Measurements from ENCODE around the gene HOXA7. TPM values are rescaled to one million over a fixed set of nuclear protein-coding genes. Genes with fewer than 3 reads are reported as not detected.
A peak's percentile ranks its signal among the peaks of the same experiment; 100 is the strongest.

Gene HOXA7
- 7.5 TPM for total RNA-seq
- long read RNA-seq, transcript HOXA7-201 (2 exons, 2,018 nt), result major isoform, 8 of 8 reads
- long read RNA-seq, partial matches to known transcripts, result 0 of 8 reads
- long read RNA-seq, other reads (novel, unspliced or antisense), result 0 of 8 reads

DNA sequence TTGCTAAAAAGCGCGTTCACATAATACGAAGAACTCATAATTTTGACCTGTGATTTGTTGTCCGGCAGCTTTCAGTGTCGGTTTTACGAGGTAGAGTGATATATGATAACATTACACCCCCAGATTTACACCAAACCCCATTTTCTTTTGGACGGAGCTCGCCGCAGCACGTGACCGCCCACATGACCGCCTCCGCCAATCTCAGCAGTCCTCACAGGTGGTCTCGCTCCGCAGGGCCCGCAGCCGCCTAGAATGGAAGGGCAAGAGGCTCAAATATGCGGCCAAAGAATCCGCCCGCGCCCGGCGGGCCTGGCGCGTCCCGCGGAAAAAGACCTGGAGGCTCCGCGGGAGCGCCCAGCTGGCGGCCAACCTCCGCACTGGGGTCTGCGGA is at the start of gene HOXA7:
TSS of gene HOXA7 (minus strand) at position 168 of the 391 bp plus-strand sequence. CDS start at position 38, 130 bp downstream.
- DNase-seq (ENCODE audit: low spot score), result peak; percentile 93

DNA sequence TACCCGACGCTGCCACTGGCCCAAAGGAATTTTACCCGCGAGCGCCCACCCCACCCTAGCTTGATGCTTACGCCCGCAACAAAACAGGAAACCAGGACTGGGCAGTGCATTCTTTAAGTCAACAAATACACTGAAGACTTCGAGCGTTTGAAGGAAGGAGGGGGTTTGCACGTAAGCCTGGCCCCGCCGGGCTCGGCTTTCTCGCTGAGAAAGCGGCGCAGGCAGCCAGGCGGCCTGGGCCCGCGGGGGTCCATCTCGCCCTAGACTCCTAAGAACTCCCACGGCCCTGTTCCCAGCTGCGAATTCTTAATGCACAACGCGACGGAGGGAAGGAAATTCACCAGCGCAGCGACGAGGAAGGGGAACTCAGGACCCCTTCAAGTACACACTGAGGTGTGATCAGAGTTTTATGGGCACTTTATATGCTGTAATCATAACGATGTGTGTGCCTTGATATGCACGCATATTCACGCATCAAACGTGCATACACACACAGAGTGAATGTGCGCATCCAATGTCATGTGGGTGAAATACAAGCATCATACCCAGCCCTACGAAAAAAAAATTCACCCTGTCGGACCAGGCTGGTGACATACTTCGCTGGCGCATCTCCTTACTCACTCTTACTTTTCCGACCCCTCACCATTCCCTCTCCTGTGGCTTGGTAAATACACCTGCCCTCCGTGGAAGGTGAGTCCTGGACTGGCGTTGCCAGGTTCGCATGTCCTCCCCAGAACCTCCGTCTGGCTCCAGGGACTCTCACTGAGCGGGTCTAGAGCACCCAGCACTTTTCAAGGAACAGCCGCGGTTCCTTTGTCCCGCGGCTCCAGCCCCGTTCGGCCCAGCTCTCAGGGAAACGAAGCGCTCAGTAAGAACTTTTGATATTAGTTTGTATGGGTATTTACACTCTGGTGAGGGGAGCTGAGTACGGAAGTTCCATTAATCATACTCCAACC is 49.1 kb upstream of the HOXA7 start:
- no peak for DNase-seq (ENCODE audit: low spot score)

DNA sequence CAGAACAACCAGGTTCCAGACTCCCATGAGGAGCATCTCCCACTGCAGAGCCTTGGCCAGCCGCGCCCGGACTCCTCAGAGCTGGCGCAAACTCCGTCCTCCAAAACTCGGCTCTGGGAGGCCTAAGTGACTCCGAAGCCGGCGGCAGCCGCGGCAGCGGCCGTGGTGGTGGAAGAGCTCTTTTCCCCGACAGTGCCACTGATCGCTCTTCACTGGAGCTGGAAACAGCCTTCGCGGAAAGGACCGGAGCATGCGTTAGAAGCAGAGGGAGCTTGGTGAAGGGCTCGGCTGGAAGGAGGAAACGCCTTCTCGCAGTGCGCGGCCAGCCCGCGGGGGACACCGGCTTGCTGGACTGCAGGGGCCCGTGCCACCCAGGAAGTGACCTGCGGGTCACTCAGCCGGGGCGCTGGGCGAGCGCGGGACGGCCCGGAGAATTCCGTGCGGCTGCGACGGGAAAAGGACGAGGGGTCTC is 48.4 kb upstream of the HOXA7 start:
- no peak for DNase-seq (ENCODE audit: low spot score)

DNA sequence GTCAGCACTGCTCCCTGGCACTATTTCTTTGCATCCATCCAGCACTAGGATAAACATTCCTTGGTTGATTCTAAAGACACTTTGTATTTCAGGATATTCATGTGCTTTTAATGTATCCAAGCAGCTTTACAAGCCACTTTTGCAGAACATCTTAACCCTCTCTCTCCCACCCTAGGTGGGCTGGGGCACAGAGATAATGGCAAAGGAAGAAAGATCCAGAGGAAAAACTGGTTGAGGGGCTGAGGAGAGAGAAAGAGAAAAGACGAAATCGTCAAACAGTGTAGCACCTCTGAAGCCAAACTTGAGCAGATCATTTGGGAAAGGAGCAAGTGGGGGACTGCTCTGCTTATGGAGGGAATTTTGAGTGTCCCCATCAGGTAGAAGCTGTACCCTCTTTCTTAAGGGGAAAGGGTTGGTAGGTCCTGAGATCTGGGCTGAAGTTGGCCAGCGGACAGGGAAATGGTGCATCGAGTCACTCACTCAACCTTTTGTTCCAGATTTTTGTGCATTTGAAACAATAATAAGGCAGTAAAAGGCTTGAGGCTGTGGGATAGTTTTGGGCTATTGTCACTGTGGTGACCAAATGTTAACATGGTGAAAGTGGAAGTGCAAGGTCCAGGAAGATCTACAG is 47.6 kb upstream of the HOXA7 start:
- no peak for DNase-seq (ENCODE audit: low spot score)

DNA sequence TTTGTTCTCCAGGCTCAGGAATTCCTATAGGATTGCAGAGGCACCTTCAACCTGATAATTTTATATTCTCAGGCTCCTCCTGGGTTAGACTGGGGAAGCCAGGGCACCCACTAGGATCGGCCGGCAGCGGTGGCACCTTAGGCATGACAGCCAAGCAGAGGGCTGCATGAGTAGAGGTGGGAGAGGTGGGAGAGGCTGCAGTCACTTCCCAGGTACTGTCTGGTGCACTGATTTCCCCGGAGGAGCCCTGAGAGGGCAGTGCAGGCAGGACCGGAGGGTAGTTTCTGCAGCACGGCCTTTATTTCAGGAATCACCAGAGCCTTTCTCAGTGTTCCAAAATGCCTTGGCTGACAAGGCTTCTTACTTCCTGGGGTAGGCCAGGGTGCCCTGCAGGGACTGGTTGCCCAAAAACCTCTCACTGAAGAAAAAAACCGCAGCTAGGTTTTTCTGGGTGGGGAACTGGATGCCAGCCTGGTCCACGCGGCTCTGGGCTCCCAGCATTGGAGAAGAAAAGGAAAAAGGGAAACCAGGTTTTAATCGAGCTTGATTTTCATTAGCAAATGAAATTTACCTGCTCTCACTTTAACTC is 47.0 kb upstream of the HOXA7 start:
- no peak for DNase-seq (ENCODE audit: low spot score)

DNA sequence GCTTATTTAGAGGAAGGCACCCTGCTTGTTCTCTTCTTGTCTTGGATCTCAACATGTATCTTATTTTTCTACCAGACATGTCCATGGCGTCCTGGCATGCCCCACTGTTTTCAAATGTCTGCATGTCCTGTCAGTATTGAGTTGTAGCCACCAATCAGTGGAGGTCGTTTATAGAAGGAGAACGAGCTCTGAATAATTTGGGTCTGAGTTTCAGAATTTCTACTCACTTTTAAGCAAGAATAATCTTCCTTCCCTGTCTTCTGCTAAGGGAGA is 46.3 kb upstream of the HOXA7 start:
- no peak for DNase-seq (ENCODE audit: low spot score)

DNA sequence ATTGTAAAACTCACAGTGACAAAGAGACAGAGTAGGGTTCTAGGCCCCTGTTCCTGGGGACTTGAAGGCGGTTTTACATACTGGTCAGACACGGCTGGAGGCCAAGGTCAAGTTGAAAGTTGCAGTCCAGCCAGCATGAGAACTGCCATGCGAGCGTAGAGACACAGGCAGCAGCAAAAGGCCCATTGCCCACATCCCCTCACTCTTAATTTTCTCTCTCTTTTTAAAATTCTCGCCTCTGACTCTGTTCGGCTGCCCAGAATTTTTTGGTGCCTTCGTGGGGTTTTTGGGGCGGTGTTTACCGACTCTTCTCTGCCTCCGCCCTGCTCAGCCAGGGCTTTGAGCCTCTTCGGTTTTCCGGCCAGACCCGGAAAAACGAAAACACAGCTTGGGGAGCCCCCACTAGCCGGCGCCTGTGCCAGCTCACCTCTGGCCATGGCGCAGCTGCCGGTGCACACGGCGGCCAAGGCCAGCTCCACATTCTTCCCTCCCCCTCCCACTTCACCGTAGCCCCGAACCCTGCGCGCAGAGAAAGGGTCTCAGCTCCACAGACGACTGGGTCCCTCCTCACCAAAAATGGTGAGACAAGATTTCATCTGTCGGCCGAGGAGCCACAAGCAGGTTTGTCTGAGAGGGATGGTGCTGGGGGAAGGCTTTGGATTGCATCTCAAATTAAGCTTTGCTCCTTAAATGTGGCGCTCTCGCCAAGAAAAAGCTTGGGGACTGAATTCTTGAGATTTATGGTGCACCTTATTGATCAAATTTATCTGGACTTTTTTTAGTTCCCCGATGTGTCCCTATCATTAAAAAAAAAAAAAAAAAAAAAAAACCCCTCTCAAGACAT is 45.8 kb upstream of the HOXA7 start:
- no peak for DNase-seq (ENCODE audit: low spot score)

DNA sequence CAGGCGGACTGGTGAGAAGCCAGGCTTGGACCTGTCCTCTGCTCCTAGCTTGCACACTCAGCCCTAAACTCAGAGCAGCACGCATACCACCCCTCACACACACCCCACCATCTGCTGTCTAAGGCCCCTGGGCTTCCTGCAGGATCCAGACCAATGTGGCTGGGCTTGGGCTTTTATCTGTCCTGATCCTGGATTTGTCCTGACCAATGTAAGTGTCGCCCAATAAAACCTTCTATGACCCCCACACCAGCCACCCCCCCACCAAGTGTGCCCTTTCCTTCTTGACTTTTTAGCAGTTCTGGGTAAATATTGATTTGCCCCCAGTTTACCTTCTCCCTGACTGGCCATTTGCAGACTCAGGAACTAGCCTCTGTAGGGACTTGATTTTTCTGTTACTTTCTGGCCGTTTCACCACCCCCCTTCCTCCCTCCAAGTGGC is 45.1 kb upstream of the HOXA7 start:
- no peak for DNase-seq (ENCODE audit: low spot score)

DNA sequence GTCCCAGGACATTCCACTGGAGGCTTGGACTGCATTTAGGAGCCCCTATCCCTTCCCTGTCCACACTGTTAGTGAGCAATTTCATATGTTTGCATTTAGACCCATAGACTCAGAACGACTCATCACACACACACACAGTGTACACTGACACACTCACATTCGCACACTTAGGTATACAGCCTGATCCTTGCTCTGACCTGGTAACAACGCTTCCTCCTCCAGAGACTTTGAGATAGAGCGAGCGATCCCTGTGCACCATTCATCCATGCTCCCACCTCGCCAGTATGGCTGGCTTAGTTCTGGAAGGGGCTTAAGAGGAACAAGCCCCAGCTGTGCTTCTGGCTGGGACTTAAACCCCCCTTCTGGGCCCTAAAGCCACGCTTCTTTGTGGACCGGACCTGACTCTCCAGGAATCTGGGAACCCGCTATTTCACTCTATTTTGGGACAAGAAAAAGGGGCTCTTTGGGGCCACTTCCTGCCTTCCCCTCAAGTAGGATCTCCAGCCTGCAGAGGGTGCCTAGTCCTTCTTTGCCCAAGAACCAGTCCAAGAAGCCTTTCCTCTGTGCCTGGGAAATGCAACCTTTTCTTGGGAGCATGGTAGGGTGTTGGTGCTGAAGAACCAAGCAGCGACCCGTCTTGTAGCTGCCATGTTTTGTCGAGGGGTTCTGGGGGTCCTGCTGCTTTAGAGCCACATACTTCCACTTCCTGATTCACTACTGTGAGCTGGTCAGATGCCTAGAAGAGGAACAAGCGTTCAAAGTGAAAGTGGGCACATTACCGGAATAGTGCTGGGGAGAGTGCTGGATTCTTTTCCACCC is 44.5 kb upstream of the HOXA7 start:
- DNase-seq (ENCODE audit: low spot score), result no peak

DNA sequence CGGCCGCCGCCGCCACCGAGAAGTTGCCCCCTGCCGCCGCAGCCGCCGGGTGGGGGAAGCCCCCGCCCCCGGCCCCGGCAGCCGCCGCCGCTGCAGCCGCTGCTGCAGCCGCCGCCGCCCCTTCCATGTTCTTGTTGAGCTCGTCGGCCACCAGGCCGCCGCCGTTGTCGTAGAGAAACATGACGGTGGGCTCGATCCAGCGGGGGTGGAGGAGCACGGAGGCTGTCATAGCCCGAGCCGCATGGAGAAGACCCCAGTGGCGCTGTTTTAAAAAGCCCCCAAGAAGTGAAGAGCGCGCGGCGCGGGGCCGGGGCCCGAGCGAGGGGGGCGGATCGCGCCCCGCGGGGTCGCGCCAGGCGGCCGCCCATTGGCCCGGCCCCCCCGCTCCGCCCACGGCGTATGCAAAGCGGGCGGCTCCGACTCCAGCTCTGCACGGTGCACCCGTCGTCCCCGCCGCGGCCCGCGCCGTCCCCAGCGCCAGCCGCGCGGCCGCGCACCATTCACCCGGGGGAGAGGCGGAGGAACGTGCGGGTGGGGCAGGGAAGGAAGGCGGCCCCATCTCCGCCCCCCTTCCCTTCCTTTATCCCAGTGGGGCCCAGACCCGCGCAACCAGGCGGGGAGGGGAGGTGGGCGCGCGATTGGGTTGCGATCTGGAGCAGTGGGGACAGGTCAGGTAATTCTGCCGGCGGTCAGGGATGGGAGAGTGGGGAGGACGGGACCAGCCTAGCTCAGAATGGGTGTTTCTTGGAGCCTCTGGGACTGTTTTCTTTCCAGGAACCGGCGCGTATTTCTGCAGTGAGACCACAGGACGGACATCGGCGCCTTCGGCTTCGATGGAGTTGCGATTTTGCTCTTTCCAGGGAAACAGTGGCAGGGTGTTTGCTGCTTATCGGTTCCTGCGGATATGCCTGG is 43.6 kb upstream of the HOXA7 start, which contains the start of gene HOXA13:
TSS of gene HOXA13 (minus strand) at position 243 of the 912 bp plus-strand sequence. CDS start at position 229, 14 bp downstream.
- no peak for DNase-seq (ENCODE audit: low spot score)

DNA sequence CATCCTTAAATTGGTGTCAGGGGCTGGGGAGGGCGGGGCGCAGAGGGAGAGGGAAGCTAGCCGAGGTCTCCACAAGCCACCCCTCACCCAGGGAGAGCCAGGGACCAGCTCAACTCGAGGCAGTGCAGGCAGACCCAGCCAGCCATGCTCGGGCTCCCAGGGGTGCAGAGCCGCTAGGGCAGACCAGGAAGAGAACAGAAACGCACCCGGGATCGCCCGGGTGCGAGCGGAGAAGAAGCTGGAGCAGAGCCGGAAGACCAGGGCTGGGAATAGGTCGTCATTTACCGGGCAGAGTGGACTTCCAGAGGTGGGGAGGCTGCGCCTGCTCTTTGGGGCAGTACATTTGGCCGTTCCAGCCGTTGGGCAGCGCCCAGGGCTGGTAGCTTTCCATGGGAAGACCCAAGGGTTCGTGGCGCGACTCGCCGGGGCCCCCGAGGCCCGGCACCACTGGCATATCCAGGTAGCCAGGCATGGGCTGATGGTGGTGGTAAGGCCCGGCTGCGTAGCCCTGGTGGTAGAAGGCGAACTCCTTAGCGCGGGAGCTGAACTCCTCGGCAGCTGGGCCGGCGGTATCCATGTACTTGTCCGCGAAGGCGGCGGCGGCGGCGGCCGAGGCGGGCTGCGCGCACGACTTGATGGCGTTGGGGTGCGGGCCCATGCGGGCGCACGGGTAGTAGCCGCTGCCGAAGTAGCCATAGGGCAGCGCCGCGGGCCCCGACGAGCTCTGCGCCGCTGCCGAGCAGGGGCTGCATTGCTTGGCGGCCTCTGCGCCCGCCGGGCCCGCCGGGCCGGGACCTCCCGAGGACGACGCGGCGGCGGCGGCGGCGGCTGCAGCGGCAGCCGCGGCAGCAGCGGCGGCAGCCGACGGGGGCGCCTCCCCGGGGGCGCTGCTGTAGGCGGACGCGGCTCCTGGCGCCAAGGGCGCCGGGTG is 42.7 kb upstream of the HOXA7 start:
- DNase-seq (ENCODE audit: low spot score), result peak; percentile 89

DNA sequence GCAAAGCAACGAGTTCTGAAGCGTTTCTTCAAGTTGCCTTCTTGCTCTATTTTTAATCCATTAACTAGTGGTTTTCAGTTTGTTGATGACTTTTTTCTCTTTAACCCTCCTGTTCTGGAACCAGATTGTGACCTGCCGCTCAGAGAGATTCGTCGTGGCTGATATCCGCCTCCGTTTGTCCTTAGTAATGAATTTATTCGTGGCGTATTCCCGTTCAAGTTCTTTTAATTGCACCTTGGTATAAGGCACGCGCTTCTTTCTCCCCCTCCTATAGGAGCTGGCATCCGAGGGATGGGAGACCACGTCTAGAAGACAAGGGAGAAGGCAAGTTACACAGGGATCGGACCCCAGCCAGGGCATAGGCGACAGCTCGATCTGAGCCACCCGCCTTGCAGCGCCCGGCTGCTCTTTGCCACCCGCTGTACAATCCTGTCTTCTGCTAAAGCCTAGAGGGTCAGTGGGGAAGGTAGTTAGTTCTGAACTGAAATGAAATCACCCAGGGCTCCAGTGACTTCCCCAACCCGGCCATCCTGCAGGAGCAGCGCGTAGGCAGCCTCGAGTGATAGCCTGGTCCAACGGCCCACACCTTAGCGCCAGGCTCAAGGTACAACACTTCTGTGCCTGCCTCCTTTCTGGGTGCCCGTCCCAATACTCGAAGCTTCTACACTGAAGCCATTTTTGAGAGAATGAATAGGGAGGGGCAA is 41.8 kb upstream of the HOXA7 start:
- DNase-seq (ENCODE audit: low spot score), result peak; percentile 74

DNA sequence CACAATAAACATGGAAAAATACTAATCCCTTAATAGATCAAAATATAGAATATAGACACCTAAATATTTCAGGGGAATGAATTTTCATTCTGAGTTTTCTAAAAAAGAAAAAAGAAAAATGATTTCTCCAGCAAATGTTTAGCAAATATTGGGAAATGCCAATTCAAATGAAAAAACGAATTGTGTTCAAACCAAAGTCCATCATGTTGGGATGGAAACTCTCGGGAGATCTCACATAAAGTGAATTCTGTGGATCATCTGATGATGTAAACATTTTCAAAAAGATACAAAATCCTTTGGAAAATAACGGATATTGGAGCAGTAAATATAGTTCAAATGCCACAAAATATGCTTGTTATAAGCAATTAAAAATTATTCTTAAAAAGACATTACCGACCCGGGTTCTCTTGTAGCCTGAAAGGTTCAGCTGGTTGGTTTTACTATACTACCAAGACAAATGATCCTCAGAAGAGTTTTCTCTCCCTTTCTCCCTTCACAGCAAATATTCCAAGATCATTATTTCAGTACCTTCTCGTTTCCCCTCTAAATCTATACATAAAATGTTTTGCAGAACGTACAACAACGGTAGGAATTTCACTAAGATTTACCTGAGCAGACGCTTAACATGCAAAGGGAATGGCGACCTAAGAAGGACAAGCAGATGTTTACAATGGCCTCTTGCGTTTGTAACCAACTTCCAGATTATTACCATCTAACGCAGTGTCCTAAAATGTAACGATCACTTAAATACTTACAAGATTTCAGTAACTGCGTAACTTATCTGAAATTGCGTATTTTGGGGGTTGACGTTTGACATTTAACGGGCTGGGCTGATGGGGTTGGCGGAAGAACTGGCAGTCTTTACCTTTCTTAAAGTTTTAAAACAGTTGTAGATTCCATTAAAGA is 40.9 kb upstream of the HOXA7 start:
- DNase-seq (ENCODE audit: low spot score), result no peak

DNA sequence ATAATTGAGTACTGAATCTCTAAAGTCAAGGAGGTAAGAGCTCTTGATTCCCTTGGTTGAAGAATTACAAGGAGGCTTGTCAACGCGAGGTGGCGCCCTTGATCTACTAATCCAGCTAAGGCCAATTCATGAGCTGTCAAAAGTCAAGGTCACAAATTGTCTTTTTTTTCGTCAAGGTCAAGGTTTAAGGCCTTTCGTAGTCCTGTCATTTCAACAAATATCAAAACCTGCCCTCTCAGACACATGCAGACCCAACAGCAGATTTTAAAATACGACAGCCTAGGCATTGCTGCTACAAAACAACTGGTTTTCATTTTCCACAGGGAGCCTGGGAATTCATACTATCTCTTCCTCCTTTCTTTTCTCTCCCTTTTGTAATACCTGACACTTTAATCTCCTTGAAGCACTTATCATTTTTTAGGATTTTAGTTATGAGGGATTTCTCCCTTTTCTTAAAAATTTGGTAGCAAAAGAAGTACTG is 39.9 kb upstream of the HOXA7 start:
- DNase-seq (ENCODE audit: low spot score), result peak; percentile 89

DNA sequence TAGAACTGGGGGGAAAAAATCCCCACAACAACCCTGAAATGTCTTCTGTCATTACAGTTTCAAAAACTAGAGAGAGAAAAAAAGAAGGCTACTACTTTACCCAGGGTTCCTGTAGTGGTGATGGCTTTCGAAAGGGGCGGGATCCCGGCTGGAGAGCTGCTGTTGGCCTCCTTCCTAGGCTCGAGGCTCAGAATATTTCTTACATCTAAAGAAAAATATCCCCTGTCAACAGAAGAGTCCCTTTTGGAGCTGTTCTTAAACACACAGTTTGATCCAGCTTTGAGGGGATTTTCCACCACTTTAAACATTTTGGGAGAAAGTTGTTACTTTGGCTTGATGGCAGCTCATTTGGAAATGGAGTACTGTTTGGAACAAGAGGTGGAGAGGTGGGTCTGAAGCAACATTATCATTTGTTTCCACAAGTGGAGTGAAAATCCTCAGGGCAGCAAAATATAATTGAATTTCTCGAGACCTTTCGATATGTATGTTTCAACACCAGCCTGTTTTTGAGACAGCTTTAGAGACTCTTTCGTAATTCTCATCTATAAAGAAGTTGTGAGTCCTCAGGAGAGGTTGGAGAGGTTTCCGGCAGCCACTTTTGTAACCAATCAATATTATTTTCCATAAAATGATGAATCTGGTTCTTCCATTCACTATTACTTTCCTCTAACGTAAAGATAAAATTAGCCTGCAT is 38.4 kb upstream of the HOXA7 start:
- DNase-seq (ENCODE audit: low spot score), result peak; percentile 24
